Lung microvascular endothelial cell (primary cell): ENCODE results near the gene MVB12B. TPM values are rescaled to one million over a fixed set of nuclear protein-coding genes. Genes with fewer than 3 reads are reported as not detected.

Experiments used
- DNase-seq, 2 donors: peaks; one replicate each; pipeline versions ENCODE4 v3.0.0 to v3.0.0-alpha.2; 2010; ENCODE audit warnings: low read depth in 2 of 2
- total RNA-seq: library from RNA; depleted of rRNA; stranded (reverse); fragments of >200 nt; gene quantifications from 2 replicates; pipeline ENCODE4 v1.2.1, GENCODE V29; 2014

MVB12B gene
- total RNA-seq, 1 donor from 2014 or later, result 16.9 TPM

GRCh38 chr9:126489581-126490213 is 163.1 kb downstream of the MVB12B start:
- DNase-seq, result no peak

- DNase-seq, result no peak
These were observed 163.6 kb downstream of the MVB12B start for GRCh38 chr9:126490214-126490631.

- peak; percentile 67 to 76 for DNase-seq
These were observed 164.4 kb downstream of the MVB12B start for GRCh38 chr9:126490871-126491567.

GRCh38 chr9:126491568-126491879 is 164.9 kb downstream of the MVB12B start:
- no peak for DNase-seq

GRCh38 chr9:126491949-126492348 is 165.3 kb downstream of the MVB12B start:
- no peak for DNase-seq

- no peak for DNase-seq
These were observed 167.6 kb downstream of the MVB12B start for GRCh38 chr9:126494264-126494663.

- no peak for DNase-seq
These were observed 168.1 kb downstream of the MVB12B start for GRCh38 chr9:126494746-126495145.

- DNase-seq, result no peak
These were observed 169.0 kb downstream of the MVB12B start for GRCh38 chr9:126495411-126496180.

- no peak for DNase-seq
These were observed 169.6 kb downstream of the MVB12B start for GRCh38 chr9:126496181-126496576.

GRCh38 chr9:126496781-126497659 is 170.4 kb downstream of the MVB12B start:
- no peak for DNase-seq

- DNase-seq, result no peak
These were observed 171.1 kb downstream of the MVB12B start for GRCh38 chr9:126497660-126498275.

- DNase-seq, result no peak
These were observed 171.7 kb downstream of the MVB12B start for GRCh38 chr9:126498331-126498730.

- DNase-seq, result peak; percentile 37 to 50
These were observed 172.6 kb downstream of the MVB12B start for GRCh38 chr9:126499005-126499910.

- no peak for DNase-seq
These were observed 173.4 kb downstream of the MVB12B start for GRCh38 chr9:126499911-126500599.

GRCh38 chr9:126500600-126501382 is 174.2 kb downstream of the MVB12B start:
- DNase-seq, result peak; percentile 68 to 77

GRCh38 chr9:126501383-126502331 is 175.0 kb downstream of the MVB12B start:
- no peak for DNase-seq
